ENCODE results near the gene TRMT10B. TPM values are rescaled to one million over a fixed set of nuclear protein-coding genes. Genes with fewer than 3 reads are reported as not detected.

The TRMT10B gene
- total RNA-seq, 6 donors from 2014 or later: 3.8 to 18.9 (median 8.3) TPM

- no peaks in the 10 kb centered on the region for H3K27me3 ChIP-seq
- no peaks in the 10 kb centered on the region for H3K36me3 ChIP-seq
- H3K9me3 ChIP-seq: no peaks in the 10 kb centered on the region
- TF ChIP-seq POLR2A (IDR thresholded peaks at IDR 0.05) (no peak), EP300 (IDR thresholded peaks at IDR 0.05) (no peak), POLR2AphosphoS5 (IDR thresholded peaks at IDR 0.05) (no peak), CTCF (IDR thresholded peaks at IDR 0.05) (no peak)
- no peak for DNase-seq
- no peak for ATAC-seq (ENCODE audit: low FRiP score in 2 of 2)
- 79% methylated on average over 6 to 9 of the region's 9 CpGs for WGBS, 2 donors
- H3K27ac ChIP-seq: no peak overlapping the region
- no peaks in the 10 kb centered on the region for H3K4me1 ChIP-seq
- no peak overlapping the region for H3K4me3 ChIP-seq
Observed at GRCh38 chr9:37729499-37729898, 24.1 kb upstream of the TRMT10B start.

- TF ChIP-seq CTCF (IDR thresholded peaks at IDR 0.05) (no peak), POLR2AphosphoS5 (IDR thresholded peaks at IDR 0.05) (no peak), EP300 (IDR thresholded peaks at IDR 0.05) (no peak), POLR2A (IDR thresholded peaks at IDR 0.05) (no peak)
- H3K27me3 ChIP-seq: no peaks in the 10 kb centered on the region
Observed at GRCh38 chr9:37730256-37730655, 23.3 kb upstream of the TRMT10B start.

GRCh38 chr9:37730839-37731238 lies 22.8 kb upstream of the TRMT10B start:
- ATAC-seq (ENCODE audit: low FRiP score in 2 of 2) (no peak), DNase-seq (no peak)
- WGBS, 2 donors: 51 to 61% methylated on average over 4 to 5 of the region's 5 CpGs
- no peaks in the 10 kb centered on the region for H3K27me3 ChIP-seq
- H3K4me3 ChIP-seq: no peak overlapping the region
- no peaks in the 10 kb centered on the region for H3K9me3 ChIP-seq
- no peaks in the 10 kb centered on the region for H3K4me1 ChIP-seq
- H3K27ac ChIP-seq: no peak overlapping the region
- no peaks in the 10 kb centered on the region for H3K36me3 ChIP-seq
- TF ChIP-seq POLR2A (IDR thresholded peaks at IDR 0.05): no peak
- no peak for TF ChIP-seq CTCF (IDR thresholded peaks at IDR 0.05)
- TF ChIP-seq POLR2AphosphoS5 (IDR thresholded peaks at IDR 0.05): no peak
- TF ChIP-seq EP300 (IDR thresholded peaks at IDR 0.05): no peak

More at GRCh38 chr9:37730256-37730655, 23.3 kb upstream of the TRMT10B start:
- Histone ChIP-seq H3K27ac (no peak overlapping the region), H3K4me3 (no peak overlapping the region), H3K4me1 (no peaks in the 10 kb centered on the region), H3K36me3 (no peaks in the 10 kb centered on the region), H3K9me3 (no peaks in the 10 kb centered on the region)
- DNase-seq (no peak), ATAC-seq (ENCODE audit: low FRiP score in 2 of 2) (no peak)
- 68 to 79% methylated on average over 3 of the region's 3 CpGs for WGBS, 2 donors

- Histone ChIP-seq H3K4me3 (no peak overlapping the region), H3K27me3 (no peaks in the 10 kb centered on the region), H3K4me1 (no peaks in the 10 kb centered on the region), H3K36me3 (no peaks in the 10 kb centered on the region), H3K27ac (no peak overlapping the region), H3K9me3 (no peaks in the 10 kb centered on the region)
- ATAC-seq (ENCODE audit: low FRiP score in 2 of 2): no peak
- no peak for DNase-seq
- 80 to 84% methylated on average over 10 of the region's 10 CpGs for WGBS, 2 donors
- TF ChIP-seq POLR2AphosphoS5 (IDR thresholded peaks at IDR 0.05) (no peak), EP300 (IDR thresholded peaks at IDR 0.05) (no peak), CTCF (IDR thresholded peaks at IDR 0.05) (no peak), POLR2A (IDR thresholded peaks at IDR 0.05) (no peak)
Observed at GRCh38 chr9:37732086-37732741, 21.4 kb upstream of the TRMT10B start.

- no peak for TF ChIP-seq CTCF (IDR thresholded peaks at IDR 0.05)
- no peak for TF ChIP-seq EP300 (IDR thresholded peaks at IDR 0.05)
- TF ChIP-seq POLR2A (IDR thresholded peaks at IDR 0.05): no peak
- no peak for TF ChIP-seq POLR2AphosphoS5 (IDR thresholded peaks at IDR 0.05)
- Histone ChIP-seq H3K27me3 (no peaks in the 10 kb centered on the region), H3K9me3 (no peaks in the 10 kb centered on the region), H3K4me1 (no peaks in the 10 kb centered on the region), H3K27ac (no peak overlapping the region), H3K4me3 (no peak overlapping the region), H3K36me3 (no peaks in the 10 kb centered on the region)
- 76 to 90% methylated on average over 1 to 2 of the region's 2 CpGs for WGBS, 2 donors
- DNase-seq (no peak), ATAC-seq (ENCODE audit: low FRiP score in 2 of 2) (no peak)
Observed at GRCh38 chr9:37732952-37733351, 20.7 kb upstream of the TRMT10B start.
